GM21367 (cell line): ENCODE results near the gene TMC4.
"Not testable (repeated sequence)": the region's sequence is repeated elsewhere in the genome, so short reads cannot be mapped to it uniquely, and the experiment has no call there.

Experiments
- ATAC-seq: cut with Tn5 transposase; IDR thresholded peaks from one replicate; pipeline ENCODE4 v1.9.1; 2021; ENCODE audit not compliant: unreplicated experiment

TMC4 gene

DNA sequence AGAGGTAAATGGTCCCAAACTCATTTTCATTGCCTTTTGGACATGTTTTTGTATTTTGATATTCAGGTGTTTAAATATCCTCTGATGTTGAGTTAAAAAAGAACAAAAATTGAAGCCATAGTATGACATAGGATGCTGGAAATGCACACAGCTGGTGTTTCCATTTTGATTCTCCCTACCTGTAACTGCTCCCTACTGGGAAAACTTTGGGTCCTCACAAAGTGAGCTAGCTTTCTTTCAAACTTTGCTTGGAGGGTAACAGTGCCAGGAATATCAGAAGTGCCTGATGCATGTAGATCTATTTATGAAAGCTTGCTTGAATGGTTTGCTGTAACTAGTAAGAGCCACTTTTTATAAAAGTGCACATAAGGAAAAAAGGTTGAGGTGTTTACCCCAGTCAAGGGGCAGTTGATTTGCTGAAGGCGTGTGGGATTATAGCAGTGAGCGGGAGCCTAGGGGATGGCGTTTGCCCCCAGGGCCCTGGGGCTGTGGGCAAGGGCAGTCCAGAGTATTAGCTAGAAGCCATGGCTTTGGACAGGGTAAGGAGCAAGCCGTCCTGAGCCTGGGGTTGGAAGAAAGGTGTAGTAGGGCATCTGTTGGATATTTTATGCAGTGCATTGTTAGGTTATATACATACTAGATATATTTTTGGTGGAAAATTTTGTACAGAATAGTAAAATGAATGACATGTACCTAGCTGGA lies 32.0 kb upstream of the TMC4 start:
- ATAC-seq = no peak

- ATAC-seq = no peak
These were observed 30.2 kb upstream of the TMC4 start for GRCh38 chr19:54203151-54203611.

GRCh38 chr19:54201980-54202379 lies 29.0 kb upstream of the TMC4 start:
- no peak for ATAC-seq

DNA sequence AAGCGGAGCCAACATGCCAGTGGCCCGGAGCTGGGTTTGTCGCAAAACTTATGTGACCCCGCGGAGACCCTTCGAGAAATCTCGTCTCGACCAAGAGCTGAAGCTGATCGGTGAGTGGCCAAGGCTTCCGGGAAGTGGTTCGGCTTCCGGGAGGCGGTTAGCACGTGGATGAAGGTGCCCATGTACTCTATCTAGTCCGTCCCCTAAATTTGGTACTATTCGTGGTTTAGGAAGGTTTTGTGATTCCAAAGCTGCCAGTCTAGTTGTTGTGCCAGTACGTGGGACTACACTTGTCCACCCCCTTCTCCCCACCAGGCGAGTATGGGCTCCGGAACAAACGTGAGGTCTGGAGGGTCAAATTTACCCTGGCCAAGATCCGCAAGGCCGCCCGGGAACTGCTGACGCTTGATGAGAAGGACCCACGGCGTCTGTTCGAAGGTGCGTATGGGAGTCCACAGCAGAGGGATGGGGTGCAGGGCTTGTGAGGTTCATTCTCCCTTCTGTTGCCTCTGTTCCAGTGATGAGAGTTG lies 28.3 kb upstream of the TMC4 start:
- peak; percentile 3 for ATAC-seq

- no peak for ATAC-seq
These were observed 26.4 kb upstream of the TMC4 start for GRCh38 chr19:54199401-54199800.

DNA sequence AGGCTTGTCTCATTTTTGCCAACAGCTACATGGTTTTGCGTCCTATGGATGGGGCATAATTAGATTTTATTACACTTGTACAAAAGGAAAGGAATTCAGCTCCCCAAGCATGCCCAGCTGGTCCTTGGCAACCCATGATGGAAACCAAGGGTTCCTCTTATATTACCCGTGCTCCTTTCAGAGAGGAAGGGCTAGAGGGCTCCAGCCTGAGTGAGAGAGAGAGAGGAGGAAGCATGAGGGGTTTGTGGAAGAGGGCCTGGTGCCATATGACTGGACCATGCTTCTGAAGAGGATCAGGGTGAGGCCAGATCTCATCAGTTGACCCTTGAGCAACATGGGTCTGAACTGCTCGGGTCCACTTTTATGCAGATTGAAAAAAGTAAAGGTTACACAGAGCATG lies 24.2 kb upstream of the TMC4 start:
- ATAC-seq = no peak

- ATAC-seq = no peak
These were observed 23.6 kb upstream of the TMC4 start for GRCh38 chr19:54196536-54196935.

DNA sequence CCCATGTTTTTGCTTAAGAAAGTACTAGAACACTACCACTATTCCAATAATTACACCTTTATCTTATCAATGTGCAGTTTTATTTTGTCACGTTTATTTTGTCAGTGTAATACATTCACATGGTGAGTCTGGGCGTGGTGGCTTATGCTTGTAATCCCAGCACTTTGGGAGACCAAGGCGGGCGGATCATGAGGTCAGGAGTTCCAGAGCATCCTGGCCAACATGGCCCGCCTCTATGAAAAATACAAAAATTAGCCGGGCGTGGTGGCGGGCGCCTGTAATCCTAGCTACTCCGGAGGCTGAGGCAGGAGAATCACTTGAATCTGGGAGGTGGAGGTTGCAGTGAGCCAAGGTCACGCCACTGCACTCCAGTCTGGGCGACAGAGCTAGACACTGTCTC lies 21.5 kb upstream of the TMC4 start:
- not testable (repeated sequence) for ATAC-seq

GRCh38 chr19:54193011-54193410 lies 20.1 kb upstream of the TMC4 start:
- no peak for ATAC-seq

DNA sequence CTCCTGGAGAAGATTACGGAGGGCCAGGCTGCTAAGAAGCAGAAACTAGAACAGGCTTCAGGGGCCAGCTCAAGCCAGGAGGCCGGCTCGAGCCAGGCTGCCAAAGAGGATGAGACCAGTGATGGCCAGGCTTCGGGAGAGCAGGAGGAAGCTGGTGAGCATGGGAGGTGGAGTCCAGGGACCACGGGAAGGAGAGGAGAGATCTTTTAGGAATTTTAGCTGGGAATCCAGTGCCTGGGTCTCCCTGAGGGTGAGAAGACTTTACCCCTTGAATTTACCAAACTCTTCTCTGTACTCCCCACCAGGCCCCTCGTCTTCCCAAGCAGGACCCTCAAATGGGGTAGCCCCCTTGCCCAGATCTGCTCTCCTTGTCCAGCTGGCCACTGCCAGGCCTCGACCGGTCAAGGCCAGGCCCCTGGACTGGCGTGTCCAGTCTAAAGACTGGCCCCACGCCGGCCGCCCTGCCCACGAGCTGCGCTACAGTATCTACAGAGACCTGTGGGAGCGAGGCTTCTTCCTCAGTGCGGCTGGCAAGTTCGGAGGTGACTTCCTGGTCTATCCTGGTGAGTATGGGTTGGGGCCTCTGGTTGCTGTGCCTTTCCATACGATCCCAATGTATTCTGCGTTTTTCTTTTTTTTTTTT lies 19.0 kb upstream of the TMC4 start:
- ATAC-seq = no peak

DNA sequence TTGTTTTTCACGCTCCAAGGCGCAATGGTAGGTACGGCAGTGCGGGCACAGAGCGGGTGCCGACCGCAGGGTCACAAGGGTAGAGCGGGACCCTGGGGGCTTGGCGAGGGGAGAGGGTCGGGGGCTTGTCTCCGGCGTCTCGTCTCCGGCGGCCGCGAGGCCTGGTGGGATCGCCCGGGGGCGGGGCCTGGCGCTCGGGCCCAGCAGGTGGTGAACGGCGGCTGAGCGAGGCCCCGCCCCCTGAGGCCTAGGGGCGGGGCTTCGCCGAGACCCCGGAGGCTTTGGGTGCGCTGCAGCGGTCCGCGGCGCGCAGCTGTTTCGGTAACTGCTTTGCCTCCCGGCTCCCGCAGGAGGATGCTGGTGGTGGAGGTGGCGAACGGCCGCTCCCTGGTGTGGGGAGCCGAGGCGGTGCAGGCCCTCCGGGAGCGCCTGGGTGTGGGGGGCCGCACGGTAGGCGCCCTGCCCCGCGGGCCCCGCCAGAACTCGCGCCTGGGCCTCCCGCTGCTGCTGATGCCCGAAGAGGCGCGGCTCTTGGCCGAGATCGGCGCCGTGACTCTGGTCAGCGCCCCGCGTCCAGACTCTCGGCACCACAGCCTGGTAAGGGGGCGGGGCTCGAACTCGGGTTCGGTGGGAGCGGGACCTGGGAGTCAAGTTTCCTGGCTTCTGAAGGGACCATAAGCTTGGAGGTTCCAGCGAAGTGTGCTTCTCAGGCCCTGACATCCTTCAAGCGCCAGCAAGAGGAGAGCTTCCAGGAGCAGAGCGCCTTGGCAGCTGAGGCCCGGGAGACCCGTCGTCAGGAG lies 18.3 kb upstream of the TMC4 start, which contains the start of gene TSEN34:
TSEN34 (plus strand) TSS at position 298 of the 800 bp plus-strand sequence; CDS start at position 355, 57 bp downstream.
- peak; percentile 26 for ATAC-seq

DNA sequence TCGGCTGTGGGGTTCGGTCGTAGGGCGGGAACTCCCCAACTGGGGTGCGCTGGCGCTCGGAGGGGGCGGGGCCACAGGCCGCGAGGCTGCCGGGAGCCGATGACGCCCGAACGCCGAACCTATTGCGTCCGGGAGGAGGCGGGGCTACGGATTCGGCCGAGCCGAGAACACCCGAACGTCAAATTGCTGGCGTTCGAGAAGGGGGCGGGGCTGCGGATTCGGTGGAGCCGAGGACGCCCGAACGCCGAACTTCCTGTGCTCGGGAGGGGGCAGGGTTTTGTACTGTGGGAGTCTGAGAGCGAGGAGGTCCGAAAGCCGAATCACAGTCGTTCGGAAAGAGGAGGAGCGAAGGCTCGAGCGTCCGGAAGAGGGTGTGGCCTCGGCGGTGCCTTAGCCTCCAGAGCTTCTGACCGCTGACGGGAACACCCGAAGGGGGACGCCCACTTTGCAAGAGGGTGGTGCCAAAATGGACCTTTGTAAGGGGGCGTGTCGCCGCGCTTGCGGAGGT lies 17.6 kb upstream of the TMC4 start:
- peak; percentile 37 for ATAC-seq

- peak; percentile 36 for ATAC-seq
These were observed 17.0 kb upstream of the TMC4 start for GRCh38 chr19:54189735-54190502.

DNA sequence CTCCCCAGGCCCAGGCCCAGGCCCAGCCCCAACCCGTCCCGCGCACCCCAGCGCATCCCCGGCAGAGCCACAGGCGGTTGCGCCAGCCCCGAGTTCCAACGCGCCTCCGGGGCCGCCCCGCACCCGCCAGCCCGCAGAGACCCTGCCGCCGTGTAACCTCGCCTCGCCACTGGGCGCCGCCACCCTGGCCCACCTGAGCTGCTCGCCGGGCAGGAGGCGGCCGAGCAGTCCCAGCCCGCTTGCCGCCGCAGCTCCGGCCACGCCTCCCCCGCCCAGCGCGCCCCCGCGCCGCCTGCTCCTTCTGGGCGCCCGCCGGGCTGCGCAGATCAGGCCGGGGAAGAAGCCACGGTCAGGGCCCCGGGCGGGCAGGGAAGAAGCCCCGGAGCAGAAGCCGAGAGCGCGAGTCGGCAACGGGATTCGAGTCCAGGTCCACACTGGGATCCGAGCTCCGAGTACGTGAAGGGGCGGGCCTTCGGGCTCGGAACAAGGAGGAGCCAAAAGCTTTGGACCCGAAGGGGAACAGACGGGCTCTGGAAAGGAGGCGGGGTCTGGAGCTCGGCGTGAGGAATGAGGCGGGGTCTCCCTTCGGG lies 16.3 kb upstream of the TMC4 start, which contains the start of gene MBOAT7:
MBOAT7 (minus strand) TSS at position 436 of the 590 bp plus-strand sequence. CDS start 1,072 bp downstream, outside the sequence.
- peak; percentile 6 for ATAC-seq

DNA sequence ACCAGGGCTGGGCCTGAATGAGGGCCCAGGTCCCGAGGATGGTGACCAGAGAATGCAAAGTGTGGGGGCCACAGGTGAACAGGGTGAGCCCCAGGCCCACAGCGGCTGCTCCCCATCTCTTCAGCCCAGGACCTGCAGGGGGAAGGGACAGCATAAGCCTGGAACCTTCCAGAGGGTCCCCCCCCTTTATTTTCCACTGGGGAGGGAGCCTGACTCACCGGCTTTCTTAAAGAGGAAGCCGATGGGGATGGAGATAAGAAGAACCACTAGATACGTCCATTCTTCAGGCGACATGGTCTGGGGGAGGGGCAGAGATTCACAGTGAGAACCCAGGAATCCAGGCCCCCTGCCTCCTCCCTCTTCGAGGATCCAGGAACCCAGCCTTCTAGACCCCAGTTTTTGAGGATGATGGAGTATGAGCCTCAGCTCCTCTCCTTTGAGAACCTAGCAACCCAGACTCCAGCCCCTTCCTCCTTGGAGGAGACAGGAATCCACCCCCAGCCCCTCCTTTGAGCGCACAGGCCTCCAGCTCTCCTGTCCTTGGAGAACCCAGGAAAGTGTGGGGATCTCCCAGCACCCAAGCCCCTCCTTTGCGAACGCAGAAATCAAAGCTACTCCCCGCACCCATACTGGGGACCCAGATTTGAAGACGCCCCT lies 15.4 kb upstream of the TMC4 start:
- ATAC-seq = no peak

- no peak for ATAC-seq
These were observed 14.0 kb upstream of the TMC4 start for GRCh38 chr19:54186934-54187381.

- no peak for ATAC-seq
These were observed 13.4 kb upstream of the TMC4 start for GRCh38 chr19:54186351-54186750.

DNA sequence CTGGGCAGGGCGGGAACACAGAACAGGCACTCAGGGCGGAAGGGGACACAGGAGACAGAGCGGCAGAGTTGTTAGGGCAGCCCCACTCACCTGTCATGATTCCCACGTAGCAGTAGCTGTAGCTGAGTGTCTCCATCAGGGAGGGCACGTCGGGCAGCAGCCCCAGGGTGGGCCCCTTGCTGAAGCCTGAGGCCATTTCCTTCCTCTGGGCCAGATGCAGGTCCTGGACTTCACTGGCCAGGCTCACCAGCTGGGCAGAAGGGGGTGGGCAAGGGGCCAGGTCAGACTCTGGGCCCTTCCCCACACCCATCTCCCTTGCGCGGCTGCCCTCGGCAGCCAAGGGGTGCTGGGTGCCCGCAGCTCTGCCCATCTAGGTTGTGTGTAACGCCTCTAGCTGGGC lies 10.5 kb upstream of the TMC4 start:
- ATAC-seq = no peak

DNA sequence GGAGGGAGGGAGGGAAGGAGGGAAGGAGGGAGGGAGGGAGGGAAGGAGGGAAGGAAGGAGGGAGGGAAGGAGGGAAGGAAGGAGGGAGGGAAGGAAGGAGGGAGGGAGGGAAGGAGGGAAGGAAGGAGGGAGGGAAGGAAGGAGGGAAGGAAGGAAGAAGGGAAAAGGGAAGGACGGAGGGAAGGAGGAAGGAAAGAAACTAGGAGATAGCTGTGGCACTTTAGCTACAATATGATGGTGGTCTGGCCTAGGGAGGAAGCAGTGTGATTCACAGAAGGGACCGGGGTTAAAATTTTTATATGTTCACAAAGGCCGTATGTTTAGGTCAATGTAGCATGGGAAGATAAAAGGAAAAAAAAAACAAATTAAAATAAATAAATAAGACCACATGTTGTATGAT lies 8.9 kb upstream of the TMC4 start:
- ATAC-seq = not testable (repeated sequence)
